IMR-90 (cell line): ENCODE results near the gene GSTA2. TPM values are rescaled to one million over a fixed set of nuclear protein-coding genes. Genes with fewer than 3 reads are reported as not detected.

Experiments
- ATAC-seq: fragments of 200-7000 bp; cut with Tn5 transposase; 2 replicates; pipeline ENCODE4 v1.9.1; 2020; ENCODE audit warnings: low read depth, mild to moderate bottlenecking, moderate library complexity
- BruUV-seq: library from RNA; stranded (reverse); fragments of 400-500 nt; replicated peaks from 2 replicates; lab custom pipeline; 2021; lab: Mats Ljungman, UMichigan
- CTCF ChIA-PET: fragments of 300-600 bp; formaldehyde crosslinking; extraction: SDS; loops from one replicate; lab custom pipeline; 2021; ENCODE audit warnings: antibody characterized with exemption; lab: Yijun Ruan, JAX
- POLR2A ChIA-PET: fragments of 300-600 bp; sonication (Branson Sonifier 250); formaldehyde crosslinking; loops from one replicate; lab custom pipeline; 2022; ENCODE audit warnings: antibody characterized with exemption; ENCODE audit not compliant: unreplicated experiment; lab: Charles Lee
- DNase-seq: peaks from one replicate; pipeline ENCODE4 v3.0.0; 2013
- H2AFZ ChIP-seq: replicated peaks from 2 replicates; pipeline ENCODE3; 2013; ENCODE audit warnings: low read length, mild to moderate bottlenecking; ENCODE audit not compliant: poor library complexity
- H2AK5ac ChIP-seq: 2 replicates; pipeline ENCODE4 v1.6.1; 2013; ENCODE audit warnings: low read depth, low read length, inconsistent platforms
- H2AK9ac ChIP-seq: replicated peaks from 2 replicates; pipeline ENCODE3; 2013; ENCODE audit warnings: mild to moderate bottlenecking, low read depth, low read length, moderate library complexity; ENCODE audit not compliant: poor library complexity
- H2BK120ac ChIP-seq: 2 replicates; pipeline ENCODE4 v1.6.1; 2013; ENCODE audit warnings: low read depth, low read length, inconsistent platforms
- H2BK15ac ChIP-seq: 3 replicates; pipeline ENCODE4 v1.6.1; 2013; ENCODE audit warnings: low read depth, low read length, inconsistent platforms
- H2BK20ac ChIP-seq: 2 replicates; pipeline ENCODE4 v1.6.1; 2013; ENCODE audit warnings: low read depth, mild to moderate bottlenecking, inconsistent platforms, low read length, moderate library complexity
- H2BK5ac ChIP-seq: 2 replicates; pipeline ENCODE4 v1.6.1; 2013; ENCODE audit warnings: mild to moderate bottlenecking, low read depth, low read length, inconsistent platforms; ENCODE audit not compliant: poor library complexity, severe bottlenecking
- H3K14ac ChIP-seq: replicated peaks from 2 replicates; pipeline ENCODE4 v1.6.1; 2013; ENCODE audit warnings: low read depth, low read length, inconsistent platforms
- H3K18ac ChIP-seq: 2 replicates; pipeline ENCODE4 v1.6.1; 2013; ENCODE audit warnings: low read depth, low read length, control low read depth
- H3K23ac ChIP-seq: 2 replicates; pipeline ENCODE4 v1.6.1; 2013; ENCODE audit warnings: low read depth, low read length, inconsistent platforms
- H3K27ac ChIP-seq: 2 replicates; pipeline ENCODE4 v1.5.1; 2013; ENCODE audit warnings: mild to moderate bottlenecking, control low read depth, low read length; ENCODE audit not compliant: insufficient read depth
- H3K27me3 ChIP-seq: 2 replicates; pipeline ENCODE4 v1.6.1; 2013; ENCODE audit warnings: low read length; ENCODE audit not compliant: control insufficient read depth, insufficient read depth
- H3K36me3 ChIP-seq: 2 replicates; pipeline ENCODE4 v1.6.1; 2013; ENCODE audit warnings: low read length, mixed read lengths; ENCODE audit not compliant: control insufficient read depth, insufficient read depth
- H3K4ac ChIP-seq: 2 replicates; pipeline ENCODE4 v1.6.1; 2013; ENCODE audit warnings: low read depth, low read length, inconsistent platforms
- H3K4me1 ChIP-seq: 2 replicates; pipeline ENCODE4 v1.6.1; 2013; ENCODE audit warnings: low read length, mixed read lengths; ENCODE audit not compliant: control insufficient read depth, insufficient read depth
- H3K4me2 ChIP-seq: 2 replicates; pipeline ENCODE4 v1.6.1; 2013; ENCODE audit warnings: low read depth, mild to moderate bottlenecking, control low read depth, low read length, moderate library complexity
- H3K4me3 ChIP-seq: 2 replicates; pipeline ENCODE4 v1.5.1; 2013; ENCODE audit warnings: low read depth, mild to moderate bottlenecking, control low read depth, low read length, moderate library complexity; ENCODE audit not compliant: insufficient read depth
- H3K56ac ChIP-seq: 2 replicates; pipeline ENCODE4 v1.6.1; 2013; ENCODE audit warnings: low read length, inconsistent platforms; ENCODE audit not compliant: insufficient read depth; ENCODE audit errors: extremely low read depth
- H3K79me1 ChIP-seq, 2 experiments: 2 replicates each; pipeline ENCODE4 v1.6.1; 2013; ENCODE audit warnings: low read length in 2 of 2, inconsistent platforms in 1 of 2, low read depth in 1 of 2
- H3K9ac ChIP-seq: 2 replicates; pipeline ENCODE4 v1.6.1; 2013; ENCODE audit warnings: low read depth, low read length, control low read depth
- H3K9me1 ChIP-seq: 2 replicates; pipeline ENCODE4 v1.6.1; 2013; ENCODE audit warnings: low read length, inconsistent platforms; ENCODE audit not compliant: insufficient read depth
- H3K9me3 ChIP-seq: 2 replicates; pipeline ENCODE4 v1.6.1; 2013; ENCODE audit warnings: low read length; ENCODE audit not compliant: control insufficient read depth, insufficient read depth
- H4K20me1 ChIP-seq: 2 replicates; pipeline ENCODE4 v1.6.1; 2013; ENCODE audit warnings: low read length, inconsistent platforms; ENCODE audit not compliant: insufficient read depth
- H4K5ac ChIP-seq: 2 replicates; pipeline ENCODE4 v1.6.1; 2013; ENCODE audit warnings: mild to moderate bottlenecking, low read depth, low read length, control low read depth
- H4K8ac ChIP-seq, 2 experiments: 2 replicates each; pipeline ENCODE4 v1.6.1; 2013; ENCODE audit warnings: low read depth in 2 of 2, low read length in 2 of 2, control low read depth in 1 of 2, inconsistent platforms in 1 of 2
- H4K91ac ChIP-seq: 2 replicates; pipeline ENCODE4 v1.6.1; 2013; ENCODE audit warnings: low read depth, low read length, inconsistent platforms; ENCODE audit not compliant: insufficient read depth
- BHLHE40 ChIP-seq: fragments of 150-350 bp; IDR thresholded peaks from 2 replicates; pipeline ENCODE4 v1.6.1; 2016; ENCODE audit warnings: mild to moderate bottlenecking, low read depth, low read length
- CEBPB ChIP-seq: IDR thresholded peaks from 2 replicates; pipeline ENCODE4 v1.6.1; 2012; ENCODE audit warnings: low read depth, low read length, improper control_type of control experiment
- CHD1 ChIP-seq: IDR thresholded peaks from 2 replicates; pipeline ENCODE4 v1.6.1; 2012; ENCODE audit warnings: low read depth, low read length, improper control_type of control experiment
- MAFK ChIP-seq: IDR thresholded peaks from 2 replicates; pipeline ENCODE4 v1.6.1; 2012; ENCODE audit warnings: low read depth, low read length, improper control_type of control experiment
- MXI1 ChIP-seq: IDR thresholded peaks from 2 replicates; pipeline ENCODE4 v1.6.1; 2012; ENCODE audit warnings: low read depth, mild to moderate bottlenecking, low read length, moderate library complexity, borderline replicate concordance
- NFE2L2 ChIP-seq: fragments of 150-350 bp; IDR thresholded peaks from 2 replicates; pipeline ENCODE4 v1.6.1; 2016; ENCODE audit warnings: low read depth, mild to moderate bottlenecking, low read length
- POLR2A ChIP-seq: IDR thresholded peaks from 2 replicates; pipeline ENCODE4 v1.6.1; 2012; ENCODE audit warnings: mild to moderate bottlenecking, low read depth, low read length
- RAD21 ChIP-seq: IDR thresholded peaks from 2 replicates; pipeline ENCODE4 v1.6.1; 2012; ENCODE audit warnings: low read length, improper control_type of control experiment
- RFX5 ChIP-seq: IDR thresholded peaks from 2 replicates; pipeline ENCODE4 v1.8.0; 2012; ENCODE audit warnings: low read depth, mild to moderate bottlenecking, low read length, moderate library complexity
- SMC3 ChIP-seq: fragments of 150-350 bp; IDR thresholded peaks from 2 replicates; pipeline ENCODE4 v1.6.1; 2016; ENCODE audit warnings: low read depth, mild to moderate bottlenecking, antibody characterized with exemption, low read length, moderate library complexity
- WGBS, 2 experiments: methylation state at CpG; one replicate each; pipeline versions ENCODE4 v1.1.5 to v1.1.7; 2013; ENCODE audit warnings: missing lambda C conversion rate in 2 of 2; ENCODE audit not compliant: insufficient read length in 1 of 2; ENCODE audit errors: extremely low coverage in 2 of 2; 5-methylcytosine and 5-hydroxymethylcytosine counted together
- dilution Hi-C: fragments of 300-500 bp; cut with HindIII; formaldehyde crosslinking; loops from one replicate; pipeline ENCODE4 v1.14.3; 2018; ENCODE audit warnings: low sequenced_read_pairs; ENCODE audit not compliant: unreplicated experiment
- in situ Hi-C: fragments of 300-500 bp; cut with MboI; formaldehyde crosslinking; loops from 3 replicates; pipeline ENCODE4 v1.14.3; 2019; ENCODE audit warnings: low sequenced_read_pairs, inconsistent platforms, mixed read lengths
- intact Hi-C: fragments of 100-400 bp; cut with micrococcal nuclease; formaldehyde crosslinking; loops from 2 replicates; pipeline ENCODE4 v1.10.0; 2022
- polyA plus RNA-seq, 3 experiments: library from polyadenylated mRNA; depleted of rRNA; stranded (reverse); fragments of >200 nt; gene quantifications; 2 replicates each; pipeline ENCODE4 v1.2.3, GENCODE V29; 2012; ENCODE audit warnings: low replicate concordance in 1 of 3
- total RNA-seq: library from RNA; depleted of rRNA; stranded (reverse); fragments of >200 nt; gene quantifications from 2 replicates; pipeline ENCODE4 v1.2.3, GENCODE V29; 2012
- TF ChIP-seq, protein P1 (sequence below): fragments of 150-350 bp; IDR thresholded peaks from 2 replicates; pipeline ENCODE4 v1.6.1; 2016; ENCODE audit warnings: low read depth, mild to moderate bottlenecking, low read length, moderate library complexity, borderline replicate concordance
- TF ChIP-seq, protein P2 (sequence below): fragments of 150-350 bp; IDR thresholded peaks from 2 replicates; pipeline ENCODE4 v1.6.1; 2017; ENCODE audit warnings: mild to moderate bottlenecking, antibody characterized with exemption, low read length, low read depth

Gene GSTA2
- total and polyA plus RNA-seq, 2 of the 4 experiments (the other 2 are of a cell fraction), result not detected

DNA sequence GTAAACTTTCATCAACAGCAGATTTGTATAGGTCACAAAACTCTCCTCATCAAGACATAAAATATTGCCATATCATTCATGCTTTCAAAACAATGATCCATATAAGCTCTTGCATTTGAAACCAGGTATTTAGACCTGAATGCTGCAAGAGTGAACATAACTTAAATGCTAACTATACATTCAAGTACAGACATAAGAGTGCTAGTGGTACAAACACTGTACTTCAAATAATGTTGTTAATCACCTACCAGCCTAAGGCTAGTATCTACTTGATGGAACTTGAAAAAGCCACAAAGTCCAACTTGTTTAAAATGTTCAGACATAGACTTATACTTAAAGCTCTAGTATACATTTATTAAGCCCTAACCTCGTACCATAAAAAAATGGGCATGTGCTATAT lies 16.0 kb upstream of the GSTA2 start:
- no peaks in the 10 kb centered on the region for H4K20me1 ChIP-seq
- in situ Hi-C loops, result no loop called here
- no peak overlapping the region for H2BK15ac ChIP-seq
- no peak for DNase-seq
- no peak overlapping the region for H3K4ac ChIP-seq
- H2BK120ac ChIP-seq, result no peak overlapping the region
- H4K8ac ChIP-seq, result no peak overlapping the region
- H3K23ac ChIP-seq, result no peak overlapping the region
- H3K9me3 ChIP-seq, result no peaks in the 10 kb centered on the region
- H3K27ac ChIP-seq, result no peak overlapping the region
- ATAC-seq, result no peak
- H3K9me1 ChIP-seq, result no peaks in the 10 kb centered on the region
- H3K4me2 ChIP-seq, result no peak overlapping the region
- no peak overlapping the region for H2BK20ac ChIP-seq
- H4K5ac ChIP-seq, result no peak overlapping the region
- no peaks in the 10 kb centered on the region for H3K79me1 ChIP-seq
- no peak overlapping the region for H2AK9ac ChIP-seq
- no peak overlapping the region for H2AFZ ChIP-seq
- H3K4me1 ChIP-seq, result no peaks in the 10 kb centered on the region
- CTCF ChIA-PET, result no interaction called here
- no peak overlapping the region for H3K14ac ChIP-seq
- H3K36me3 ChIP-seq, result no peaks in the 10 kb centered on the region
- WGBS, 2 experiments, result no CpG with 5 or more reads among the region's 1 CpG
- BruUV-seq, result no TSS peak
- no peak overlapping the region for H2BK5ac ChIP-seq
- no peak overlapping the region for H3K18ac ChIP-seq
- peaks cover 4% of the 10 kb centered on the region for H3K27me3 ChIP-seq
- H3K4me3 ChIP-seq, result no peak overlapping the region
- intact Hi-C loops, result no loop called here
- TF ChIP-seq, protein P1, sequence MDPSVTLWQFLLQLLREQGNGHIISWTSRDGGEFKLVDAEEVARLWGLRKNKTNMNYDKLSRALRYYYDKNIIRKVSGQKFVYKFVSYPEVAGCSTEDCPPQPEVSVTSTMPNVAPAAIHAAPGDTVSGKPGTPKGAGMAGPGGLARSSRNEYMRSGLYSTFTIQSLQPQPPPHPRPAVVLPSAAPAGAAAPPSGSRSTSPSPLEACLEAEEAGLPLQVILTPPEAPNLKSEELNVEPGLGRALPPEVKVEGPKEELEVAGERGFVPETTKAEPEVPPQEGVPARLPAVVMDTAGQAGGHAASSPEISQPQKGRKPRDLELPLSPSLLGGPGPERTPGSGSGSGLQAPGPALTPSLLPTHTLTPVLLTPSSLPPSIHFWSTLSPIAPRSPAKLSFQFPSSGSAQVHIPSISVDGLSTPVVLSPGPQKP, result no peak
- TF ChIP-seq, protein P2, sequence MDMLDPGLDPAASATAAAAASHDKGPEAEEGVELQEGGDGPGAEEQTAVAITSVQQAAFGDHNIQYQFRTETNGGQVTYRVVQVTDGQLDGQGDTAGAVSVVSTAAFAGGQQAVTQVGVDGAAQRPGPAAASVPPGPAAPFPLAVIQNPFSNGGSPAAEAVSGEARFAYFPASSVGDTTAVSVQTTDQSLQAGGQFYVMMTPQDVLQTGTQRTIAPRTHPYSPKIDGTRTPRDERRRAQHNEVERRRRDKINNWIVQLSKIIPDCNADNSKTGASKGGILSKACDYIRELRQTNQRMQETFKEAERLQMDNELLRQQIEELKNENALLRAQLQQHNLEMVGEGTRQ, result no peak
- no peak for TF ChIP-seq MAFK
- TF ChIP-seq CHD1, result no peak
- TF ChIP-seq POLR2A, result no peak
- no peak for TF ChIP-seq RFX5
- no peak for TF ChIP-seq SMC3
- no peak for TF ChIP-seq CEBPB
- TF ChIP-seq MXI1, result no peak
- no peak for TF ChIP-seq RAD21
- no peak for TF ChIP-seq BHLHE40
- no peak for TF ChIP-seq NFE2L2
- H3K9ac ChIP-seq, result no peak overlapping the region
- dilution Hi-C loops, result no loop called here
- H3K56ac ChIP-seq, result no peak overlapping the region
- POLR2A ChIA-PET, result no interaction called here
- H4K91ac ChIP-seq, result no peak overlapping the region
- no peak overlapping the region for H2AK5ac ChIP-seq
